HG02938 (cell line): ENCODE data around the gene CDK15.

Experiments
- ATAC-seq: cut with Tn5 transposase; IDR thresholded peaks from one replicate; pipeline ENCODE4 v1.9.1; 2021; ENCODE audit warnings: mild to moderate bottlenecking, moderate library complexity; ENCODE audit not compliant: unreplicated experiment

The CDK15 gene

DNA sequence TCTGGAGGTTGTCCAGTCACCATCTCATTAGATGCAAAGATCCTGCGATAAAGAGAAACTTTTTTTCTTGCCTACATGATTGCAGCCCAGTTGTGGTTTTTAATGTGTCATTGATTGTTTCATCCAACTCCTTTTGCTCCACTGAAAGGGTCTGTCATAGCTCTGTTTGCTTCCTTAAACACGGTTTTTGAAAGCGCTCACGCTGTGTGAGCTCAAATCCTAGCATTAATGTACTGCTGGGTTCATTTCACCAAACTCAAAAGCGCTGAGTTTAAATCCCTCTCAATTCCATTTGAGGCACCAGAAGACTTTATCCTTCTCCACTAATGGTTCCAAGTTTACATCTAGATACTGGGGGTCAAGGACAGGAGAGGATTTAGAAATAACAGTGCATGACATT, 53.6 kb downstream of the CDK15 start:
- ATAC-seq = no peak

DNA sequence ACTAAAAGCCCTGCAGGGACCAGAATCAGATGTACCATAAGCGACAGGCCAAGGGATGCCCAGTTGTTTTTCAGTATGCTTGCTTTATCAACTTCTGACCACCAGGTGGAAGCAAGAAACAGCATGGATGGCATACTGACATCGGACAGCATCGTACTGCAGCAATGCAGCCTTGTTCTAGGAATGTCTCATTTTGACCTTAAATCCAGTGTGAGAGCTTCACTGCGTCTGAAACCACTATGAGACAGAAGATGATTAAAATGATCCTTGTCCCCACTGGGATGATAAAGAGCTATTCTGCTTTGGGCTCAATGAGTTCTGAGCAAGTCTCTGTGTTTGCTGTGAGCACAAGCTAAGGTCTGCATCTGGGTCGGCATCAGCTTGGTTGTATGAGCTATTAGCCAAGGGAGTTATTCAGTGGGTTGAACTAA, 54.3 kb downstream of the CDK15 start:
- ATAC-seq = peak; percentile 85

DNA sequence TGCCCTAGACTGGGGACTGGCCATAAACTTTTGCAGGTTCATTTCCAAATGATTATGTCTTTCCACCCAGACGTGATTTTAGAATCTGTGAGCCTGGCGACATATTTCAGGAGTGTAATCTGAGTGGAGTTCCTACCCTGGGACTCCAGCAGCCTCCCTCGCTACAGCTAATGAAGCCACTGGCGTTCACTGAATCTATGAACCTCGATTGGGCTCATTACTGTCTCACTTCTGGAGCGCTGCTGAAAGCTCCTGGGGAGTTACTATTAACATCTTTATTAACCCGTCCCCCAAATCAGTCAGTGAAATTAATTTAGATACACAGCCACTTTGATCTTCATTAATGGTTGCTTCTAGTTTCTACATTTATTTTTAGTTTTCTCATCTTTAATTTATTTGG, 56.5 kb downstream of the CDK15 start:
- ATAC-seq = no peak

DNA sequence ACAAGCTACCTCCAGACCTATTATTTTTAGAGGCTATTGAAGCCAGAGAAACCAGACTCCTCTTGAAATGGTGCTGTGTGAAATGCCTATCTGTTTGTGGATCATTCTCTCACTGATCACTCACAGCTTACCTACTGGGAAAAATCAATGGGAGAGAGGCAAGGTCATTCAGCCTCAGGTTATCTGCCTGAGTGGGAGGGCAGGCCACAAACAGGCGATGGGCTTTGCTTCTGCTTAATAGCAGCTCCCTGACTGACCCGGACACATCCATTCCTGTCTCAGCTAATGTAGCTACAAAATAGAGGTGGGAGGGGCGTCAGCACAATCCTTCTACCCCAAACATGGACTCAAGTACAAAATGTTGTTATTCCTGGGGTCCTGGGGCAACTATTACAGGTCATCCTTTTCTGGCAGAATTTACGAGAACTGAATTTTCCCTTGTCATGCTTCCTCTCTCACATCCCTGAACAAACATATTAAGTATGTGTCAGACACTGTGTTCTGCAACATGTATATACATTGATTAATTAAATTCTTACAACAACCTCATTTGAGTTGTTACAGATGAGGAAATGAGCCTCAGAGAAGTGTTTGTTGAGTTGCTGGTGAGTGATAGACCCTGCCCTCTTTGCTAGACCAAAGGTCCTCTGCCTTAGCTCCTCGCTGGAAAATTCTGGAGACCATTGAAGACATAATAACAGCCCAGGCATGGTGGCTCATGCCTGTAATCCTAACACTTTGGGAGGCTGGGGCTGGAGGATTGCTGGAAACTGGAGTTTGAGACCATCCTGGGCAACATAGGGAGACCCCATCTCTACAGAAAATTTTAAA, 60.5 kb downstream of the CDK15 start:
- ATAC-seq = no peak

DNA sequence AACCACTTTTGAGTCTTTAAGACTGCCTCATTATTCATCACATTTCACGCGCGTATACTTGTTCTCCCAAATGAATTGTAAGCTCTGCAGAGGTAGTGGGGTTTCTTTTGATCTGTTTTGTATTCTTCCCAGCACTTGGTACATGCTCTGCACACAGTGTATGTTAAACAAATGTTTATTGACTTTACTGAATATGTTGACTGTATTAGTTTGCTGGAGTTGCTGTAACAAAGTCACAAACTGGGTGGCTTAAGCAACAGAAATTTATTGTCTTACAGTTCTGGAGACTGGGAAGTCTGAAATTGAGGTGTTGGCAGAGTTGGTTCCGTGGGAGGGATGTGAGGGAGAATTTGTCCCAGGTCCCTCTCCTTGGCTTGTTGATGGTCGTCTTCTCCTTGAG, 65.1 kb downstream of the CDK15 start:
- no peak for ATAC-seq

DNA sequence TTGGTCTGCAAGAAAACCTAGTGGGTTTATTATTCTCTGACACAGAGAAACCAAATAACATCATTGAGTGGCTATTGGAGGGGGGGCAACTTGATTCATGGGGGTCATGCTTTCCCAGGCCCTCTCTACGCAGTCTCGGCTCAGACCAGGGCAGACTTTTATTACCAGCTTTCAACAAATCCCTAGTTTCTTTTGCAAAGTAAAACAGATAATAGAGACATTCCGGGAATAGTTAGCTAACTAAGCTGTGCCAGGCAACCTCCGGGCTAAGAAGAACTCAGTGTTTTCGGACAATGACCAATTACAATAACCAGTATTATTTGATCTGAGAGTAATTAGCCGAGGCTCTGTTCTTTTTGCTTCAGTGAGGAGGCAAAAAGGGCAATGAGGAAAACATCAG, 66.3 kb downstream of the CDK15 start:
- no peak for ATAC-seq

- peak; percentile 6 for ATAC-seq
Measured at GRCh38 chr2:201879996-201880395, 73.7 kb downstream of the CDK15 start.

- peak; percentile 13 for ATAC-seq
Measured at GRCh38 chr2:201880579-201880978, 74.2 kb downstream of the CDK15 start.

- ATAC-seq = peak; percentile 54
Measured at GRCh38 chr2:201880993-201881611, 74.8 kb downstream of the CDK15 start.

DNA sequence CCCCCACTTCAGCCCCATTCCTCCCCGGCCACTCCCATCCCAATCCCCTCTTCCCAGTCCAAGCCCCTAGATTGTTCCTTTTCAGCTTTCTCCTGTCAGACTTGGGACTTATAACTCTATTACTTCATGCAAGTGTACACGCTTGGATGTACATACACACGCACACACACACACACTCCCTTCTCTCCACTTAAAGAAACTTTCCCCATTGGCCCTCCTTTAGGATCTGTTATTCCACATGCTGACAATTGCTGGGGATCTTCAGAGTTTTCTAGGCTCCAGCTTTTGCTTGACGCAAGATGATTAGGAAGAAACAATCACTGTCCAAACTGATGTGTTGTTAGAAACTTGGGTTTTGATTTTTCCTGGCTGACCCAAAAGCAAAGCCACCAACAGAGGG, 75.4 kb downstream of the CDK15 start:
- no peak for ATAC-seq

DNA sequence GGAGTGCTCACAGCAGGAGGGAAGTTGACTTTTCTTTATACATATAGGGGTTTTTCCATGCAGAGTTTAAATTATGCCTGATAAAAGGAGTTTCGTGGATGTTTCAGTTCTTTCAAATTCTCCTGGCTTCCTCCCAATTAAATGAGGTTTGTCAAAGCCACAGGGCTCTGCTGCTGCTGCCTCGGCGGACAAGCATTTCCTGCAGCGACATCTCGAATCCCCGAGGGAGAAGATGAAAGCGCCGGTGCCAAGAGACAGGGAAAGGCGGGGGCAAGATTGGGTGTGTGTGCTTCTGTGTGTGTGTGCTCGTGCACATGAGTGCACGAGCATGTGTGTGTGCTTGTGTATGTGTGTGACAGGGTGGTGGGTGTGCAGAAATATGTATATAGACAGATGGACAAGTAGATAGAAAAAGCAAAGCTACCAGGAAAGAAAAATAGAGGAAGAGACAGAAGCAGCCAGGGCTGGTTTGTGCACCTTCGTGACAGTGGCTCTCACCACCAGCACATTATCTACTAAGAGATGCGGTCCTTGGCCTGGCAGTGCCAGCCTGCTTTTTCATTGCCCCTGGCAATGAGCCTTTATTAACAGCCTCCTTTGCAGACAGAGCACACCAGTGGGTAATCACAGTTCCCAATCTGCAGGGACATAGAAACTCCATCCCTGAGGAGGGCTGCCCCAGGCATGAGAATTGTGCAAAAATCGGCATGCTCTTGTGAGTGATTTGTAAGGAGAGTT, 76.2 kb downstream of the CDK15 start:
- no peak for ATAC-seq

- no peak for ATAC-seq
Measured at GRCh38 chr2:201883606-201884369, 77.5 kb downstream of the CDK15 start.

- no peak for ATAC-seq
Measured at GRCh38 chr2:201886504-201886903, 80.2 kb downstream of the CDK15 start.

GRCh38 chr2:201887773-201888425, 81.6 kb downstream of the CDK15 start:
- ATAC-seq = no peak

- ATAC-seq = no peak
Measured at GRCh38 chr2:201888426-201888800, 82.1 kb downstream of the CDK15 start.

DNA sequence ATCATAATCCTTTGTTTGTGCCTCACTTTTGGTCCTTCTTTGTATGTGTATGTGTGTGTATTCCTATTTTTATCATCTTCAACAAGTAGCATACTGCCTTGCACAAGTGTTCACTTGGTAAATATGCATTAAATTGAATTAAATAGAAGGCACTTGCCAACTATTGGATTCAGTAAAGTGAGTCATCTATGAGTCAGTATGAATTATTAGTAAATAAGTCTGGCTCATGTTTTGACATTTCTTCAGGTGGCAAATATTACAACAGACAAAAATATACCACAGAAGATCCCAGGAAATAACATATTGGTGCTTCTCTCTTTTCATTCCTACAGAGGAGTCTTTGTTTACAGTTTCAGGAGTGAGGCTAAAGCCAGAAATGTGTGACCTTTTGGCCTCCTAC, 84.1 kb downstream of the CDK15 start:
- no peak for ATAC-seq

- ATAC-seq = no peak
Measured at GRCh38 chr2:201891676-201892075, 85.3 kb downstream of the CDK15 start.

- no peak for ATAC-seq
Measured at GRCh38 chr2:201892516-201892915, 86.2 kb downstream of the CDK15 start.

DNA sequence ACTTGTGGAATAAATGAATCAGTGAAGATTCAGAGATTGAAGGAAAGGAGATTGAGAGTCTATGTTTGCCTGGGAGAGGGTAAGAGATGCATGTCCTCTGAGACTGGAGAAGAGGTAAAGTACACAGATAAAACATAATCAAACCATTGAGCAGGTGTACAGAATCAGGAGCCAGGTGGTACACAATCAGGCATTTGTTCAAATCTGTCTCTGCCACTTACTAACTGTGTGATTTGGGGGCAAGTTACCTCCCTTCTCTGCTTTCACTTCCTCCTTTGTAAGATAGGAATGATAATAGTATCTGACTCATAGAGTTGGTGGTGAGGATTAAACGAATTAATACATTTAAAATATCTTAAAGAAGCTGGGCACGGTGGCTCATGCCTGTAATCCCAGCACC, 94.0 kb downstream of the CDK15 start:
- peak; percentile 64 for ATAC-seq

- no peak for ATAC-seq
Measured at GRCh38 chr2:201901786-201902185, 95.4 kb downstream of the CDK15 start.
